IMR-90 (cell line): ENCODE data around the gene MUC5B. TPM values are rescaled to one million over a fixed set of nuclear protein-coding genes. Genes with fewer than 3 reads are reported as not detected.

ENCODE experiments used
- ATAC-seq: fragments of 200-7000 bp; cut with Tn5 transposase; 2 replicates; pipeline ENCODE4 v1.9.1; 2020; ENCODE audit warnings: low read depth, mild to moderate bottlenecking, moderate library complexity
- BruUV-seq: library from RNA; stranded (reverse); fragments of 400-500 nt; replicated peaks from 2 replicates; lab custom pipeline; 2021; lab: Mats Ljungman, UMichigan
- CTCF ChIA-PET: fragments of 300-600 bp; formaldehyde crosslinking; extraction: SDS; loops from one replicate; lab custom pipeline; 2021; ENCODE audit warnings: antibody characterized with exemption; lab: Yijun Ruan, JAX
- POLR2A ChIA-PET: fragments of 300-600 bp; sonication (Branson Sonifier 250); formaldehyde crosslinking; loops from one replicate; lab custom pipeline; 2022; ENCODE audit warnings: antibody characterized with exemption; ENCODE audit not compliant: unreplicated experiment; lab: Charles Lee
- DNase-seq: peaks from one replicate; pipeline ENCODE4 v3.0.0; 2013
- H2AFZ ChIP-seq: replicated peaks from 2 replicates; pipeline ENCODE3; 2013; ENCODE audit warnings: low read length, mild to moderate bottlenecking; ENCODE audit not compliant: poor library complexity
- H2AK5ac ChIP-seq: 2 replicates; pipeline ENCODE4 v1.6.1; 2013; ENCODE audit warnings: low read depth, low read length, inconsistent platforms
- H2AK9ac ChIP-seq: replicated peaks from 2 replicates; pipeline ENCODE3; 2013; ENCODE audit warnings: mild to moderate bottlenecking, low read depth, low read length, moderate library complexity; ENCODE audit not compliant: poor library complexity
- H2BK120ac ChIP-seq: 2 replicates; pipeline ENCODE4 v1.6.1; 2013; ENCODE audit warnings: low read depth, low read length, inconsistent platforms
- H2BK15ac ChIP-seq: 3 replicates; pipeline ENCODE4 v1.6.1; 2013; ENCODE audit warnings: low read depth, low read length, inconsistent platforms
- H2BK20ac ChIP-seq: 2 replicates; pipeline ENCODE4 v1.6.1; 2013; ENCODE audit warnings: low read depth, mild to moderate bottlenecking, inconsistent platforms, low read length, moderate library complexity
- H2BK5ac ChIP-seq: 2 replicates; pipeline ENCODE4 v1.6.1; 2013; ENCODE audit warnings: mild to moderate bottlenecking, low read depth, low read length, inconsistent platforms; ENCODE audit not compliant: poor library complexity, severe bottlenecking
- H3K14ac ChIP-seq: replicated peaks from 2 replicates; pipeline ENCODE4 v1.6.1; 2013; ENCODE audit warnings: low read depth, low read length, inconsistent platforms
- H3K18ac ChIP-seq: 2 replicates; pipeline ENCODE4 v1.6.1; 2013; ENCODE audit warnings: low read depth, low read length, control low read depth
- H3K23ac ChIP-seq: 2 replicates; pipeline ENCODE4 v1.6.1; 2013; ENCODE audit warnings: low read depth, low read length, inconsistent platforms
- H3K27ac ChIP-seq: 2 replicates; pipeline ENCODE4 v1.5.1; 2013; ENCODE audit warnings: mild to moderate bottlenecking, control low read depth, low read length; ENCODE audit not compliant: insufficient read depth
- H3K27me3 ChIP-seq: 2 replicates; pipeline ENCODE4 v1.6.1; 2013; ENCODE audit warnings: low read length; ENCODE audit not compliant: control insufficient read depth, insufficient read depth
- H3K36me3 ChIP-seq: 2 replicates; pipeline ENCODE4 v1.6.1; 2013; ENCODE audit warnings: low read length, mixed read lengths; ENCODE audit not compliant: control insufficient read depth, insufficient read depth
- H3K4ac ChIP-seq: 2 replicates; pipeline ENCODE4 v1.6.1; 2013; ENCODE audit warnings: low read depth, low read length, inconsistent platforms
- H3K4me1 ChIP-seq: 2 replicates; pipeline ENCODE4 v1.6.1; 2013; ENCODE audit warnings: low read length, mixed read lengths; ENCODE audit not compliant: control insufficient read depth, insufficient read depth
- H3K4me2 ChIP-seq: 2 replicates; pipeline ENCODE4 v1.6.1; 2013; ENCODE audit warnings: low read depth, mild to moderate bottlenecking, control low read depth, low read length, moderate library complexity
- H3K4me3 ChIP-seq: 2 replicates; pipeline ENCODE4 v1.5.1; 2013; ENCODE audit warnings: low read depth, mild to moderate bottlenecking, control low read depth, low read length, moderate library complexity; ENCODE audit not compliant: insufficient read depth
- H3K56ac ChIP-seq: 2 replicates; pipeline ENCODE4 v1.6.1; 2013; ENCODE audit warnings: low read length, inconsistent platforms; ENCODE audit not compliant: insufficient read depth; ENCODE audit errors: extremely low read depth
- H3K79me1 ChIP-seq, 2 experiments: 2 replicates each; pipeline ENCODE4 v1.6.1; 2013; ENCODE audit warnings: low read length in 2 of 2, inconsistent platforms in 1 of 2, low read depth in 1 of 2
- H3K9ac ChIP-seq: 2 replicates; pipeline ENCODE4 v1.6.1; 2013; ENCODE audit warnings: low read depth, low read length, control low read depth
- H3K9me1 ChIP-seq: 2 replicates; pipeline ENCODE4 v1.6.1; 2013; ENCODE audit warnings: low read length, inconsistent platforms; ENCODE audit not compliant: insufficient read depth
- H3K9me3 ChIP-seq: 2 replicates; pipeline ENCODE4 v1.6.1; 2013; ENCODE audit warnings: low read length; ENCODE audit not compliant: control insufficient read depth, insufficient read depth
- H4K20me1 ChIP-seq: 2 replicates; pipeline ENCODE4 v1.6.1; 2013; ENCODE audit warnings: low read length, inconsistent platforms; ENCODE audit not compliant: insufficient read depth
- H4K5ac ChIP-seq: 2 replicates; pipeline ENCODE4 v1.6.1; 2013; ENCODE audit warnings: mild to moderate bottlenecking, low read depth, low read length, control low read depth
- H4K8ac ChIP-seq, 2 experiments: 2 replicates each; pipeline ENCODE4 v1.6.1; 2013; ENCODE audit warnings: low read depth in 2 of 2, low read length in 2 of 2, control low read depth in 1 of 2, inconsistent platforms in 1 of 2
- H4K91ac ChIP-seq: 2 replicates; pipeline ENCODE4 v1.6.1; 2013; ENCODE audit warnings: low read depth, low read length, inconsistent platforms; ENCODE audit not compliant: insufficient read depth
- BHLHE40 ChIP-seq: fragments of 150-350 bp; IDR thresholded peaks from 2 replicates; pipeline ENCODE4 v1.6.1; 2016; ENCODE audit warnings: mild to moderate bottlenecking, low read depth, low read length
- CHD1 ChIP-seq: IDR thresholded peaks from 2 replicates; pipeline ENCODE4 v1.6.1; 2012; ENCODE audit warnings: low read depth, low read length, improper control_type of control experiment
- CTCF ChIP-seq: conservative IDR thresholded peaks from 2 replicates; pipeline ENCODE4 v1.5.1; 2012; ENCODE audit warnings: mild to moderate bottlenecking, low read depth, low read length, improper control_type of control experiment
- POLR2A ChIP-seq: IDR thresholded peaks from 2 replicates; pipeline ENCODE4 v1.6.1; 2012; ENCODE audit warnings: mild to moderate bottlenecking, low read depth, low read length
- RCOR1 ChIP-seq: IDR thresholded peaks from 2 replicates; pipeline ENCODE4 v1.6.1; 2012; ENCODE audit warnings: mild to moderate bottlenecking, low read length, improper control_type of control experiment; ENCODE audit not compliant: insufficient replicate concordance
- RFX5 ChIP-seq: IDR thresholded peaks from 2 replicates; pipeline ENCODE4 v1.8.0; 2012; ENCODE audit warnings: low read depth, mild to moderate bottlenecking, low read length, moderate library complexity
- SMC3 ChIP-seq: fragments of 150-350 bp; IDR thresholded peaks from 2 replicates; pipeline ENCODE4 v1.6.1; 2016; ENCODE audit warnings: low read depth, mild to moderate bottlenecking, antibody characterized with exemption, low read length, moderate library complexity
- USF2 ChIP-seq: fragments of 150-350 bp; IDR thresholded peaks from 2 replicates; pipeline ENCODE4 v1.6.1; 2017; ENCODE audit warnings: mild to moderate bottlenecking, antibody characterized with exemption, low read length, low read depth
- whole genome bisulfite sequencing, 2 experiments: methylation state at CpG; one replicate each; pipeline versions ENCODE4 v1.1.5 to v1.1.7; 2013; ENCODE audit warnings: missing lambda C conversion rate in 2 of 2; ENCODE audit not compliant: insufficient read length in 1 of 2; ENCODE audit errors: extremely low coverage in 2 of 2; 5-methylcytosine and 5-hydroxymethylcytosine counted together
- dilution Hi-C: fragments of 300-500 bp; cut with HindIII; formaldehyde crosslinking; loops from one replicate; pipeline ENCODE4 v1.14.3; 2018; ENCODE audit warnings: low sequenced_read_pairs; ENCODE audit not compliant: unreplicated experiment
- in situ Hi-C: fragments of 300-500 bp; cut with MboI; formaldehyde crosslinking; loops from 3 replicates; pipeline ENCODE4 v1.14.3; 2019; ENCODE audit warnings: low sequenced_read_pairs, inconsistent platforms, mixed read lengths
- intact Hi-C: fragments of 100-400 bp; cut with micrococcal nuclease; formaldehyde crosslinking; loops from 2 replicates; pipeline ENCODE4 v1.10.0; 2022
- polyA plus RNA-seq, 3 experiments: library from polyadenylated mRNA; depleted of rRNA; stranded (reverse); fragments of >200 nt; gene quantifications; 2 replicates each; pipeline ENCODE4 v1.2.3, GENCODE V29; 2012; ENCODE audit warnings: low replicate concordance in 1 of 3
- total RNA-seq: library from RNA; depleted of rRNA; stranded (reverse); fragments of >200 nt; gene quantifications from 2 replicates; pipeline ENCODE4 v1.2.3, GENCODE V29; 2012

The MUC5B gene
- total and polyA plus RNA-seq, 2 of the 4 experiments (the other 2 are of a cell fraction): not detected

- no peaks in the 10 kb centered on the region for H3K27me3 ChIP-seq
- intact Hi-C loops: no loop called here
Observed at GRCh38 chr11:1300121-1300520, 77.3 kb downstream of the MUC5B start.

More at GRCh38 chr11:1300121-1300520, 77.3 kb downstream of the MUC5B start:
- Histone ChIP-seq H3K56ac (no peak overlapping the region), H2AK5ac (no peak overlapping the region), H4K5ac (no peak overlapping the region), H3K4me3 (no peak overlapping the region), H3K9me3 (no peaks in the 10 kb centered on the region), H2AFZ (no peak overlapping the region), H3K23ac (no peak overlapping the region), H3K9me1 (peaks cover 5% of the 10 kb centered on the region), H4K20me1 (peaks cover 78% of the 10 kb centered on the region), H3K36me3 (peaks cover 14% of the 10 kb centered on the region; the same call in 1 of the 2 replicates), H3K9ac (no peak overlapping the region), H2BK15ac (no peak overlapping the region), H3K14ac (no peak overlapping the region), H4K91ac (no peak overlapping the region), H2AK9ac (no peak overlapping the region), H2BK120ac (no peak overlapping the region), H3K27ac (no peak overlapping the region), H3K18ac (no peak overlapping the region), H3K79me1 (peaks cover 7 to 86% of the 10 kb centered on the region in 2 experiments), H2BK20ac (no peak overlapping the region), H3K4ac (no peak overlapping the region), H2BK5ac (no peak overlapping the region), H4K8ac (no peak overlapping the region), H3K4me2 (no peak overlapping the region), H3K4me1 (peaks cover 8% of the 10 kb centered on the region)
- ATAC-seq (no peak), DNase-seq (no peak)
- TF ChIP-seq POLR2A: no peak
- TF ChIP-seq CHD1: no peak
- TF ChIP-seq BHLHE40: no peak
- no peak for TF ChIP-seq RFX5
- TF ChIP-seq RCOR1: no peak
- no peak for TF ChIP-seq SMC3
- TF ChIP-seq CTCF: no peak
- no peak for TF ChIP-seq USF2
- ChIA-PET POLR2A (no interaction called here), CTCF (interaction anchor here (0.6 kb wide), 1 partner anchor 9 kb away, joined by 3 read pairs; the partner anchor contains the start of gene TOLLIP)
- BruUV-seq: no TSS peak
- dilution Hi-C loops (no loop called here), in situ Hi-C loops (no loop called here)
- WGBS, 2 experiments: no CpG with 5 or more reads among the region's 7 CpGs
